Measurements from ENCODE around the gene PPP1R12B.

Gene PPP1R12B, protein sequence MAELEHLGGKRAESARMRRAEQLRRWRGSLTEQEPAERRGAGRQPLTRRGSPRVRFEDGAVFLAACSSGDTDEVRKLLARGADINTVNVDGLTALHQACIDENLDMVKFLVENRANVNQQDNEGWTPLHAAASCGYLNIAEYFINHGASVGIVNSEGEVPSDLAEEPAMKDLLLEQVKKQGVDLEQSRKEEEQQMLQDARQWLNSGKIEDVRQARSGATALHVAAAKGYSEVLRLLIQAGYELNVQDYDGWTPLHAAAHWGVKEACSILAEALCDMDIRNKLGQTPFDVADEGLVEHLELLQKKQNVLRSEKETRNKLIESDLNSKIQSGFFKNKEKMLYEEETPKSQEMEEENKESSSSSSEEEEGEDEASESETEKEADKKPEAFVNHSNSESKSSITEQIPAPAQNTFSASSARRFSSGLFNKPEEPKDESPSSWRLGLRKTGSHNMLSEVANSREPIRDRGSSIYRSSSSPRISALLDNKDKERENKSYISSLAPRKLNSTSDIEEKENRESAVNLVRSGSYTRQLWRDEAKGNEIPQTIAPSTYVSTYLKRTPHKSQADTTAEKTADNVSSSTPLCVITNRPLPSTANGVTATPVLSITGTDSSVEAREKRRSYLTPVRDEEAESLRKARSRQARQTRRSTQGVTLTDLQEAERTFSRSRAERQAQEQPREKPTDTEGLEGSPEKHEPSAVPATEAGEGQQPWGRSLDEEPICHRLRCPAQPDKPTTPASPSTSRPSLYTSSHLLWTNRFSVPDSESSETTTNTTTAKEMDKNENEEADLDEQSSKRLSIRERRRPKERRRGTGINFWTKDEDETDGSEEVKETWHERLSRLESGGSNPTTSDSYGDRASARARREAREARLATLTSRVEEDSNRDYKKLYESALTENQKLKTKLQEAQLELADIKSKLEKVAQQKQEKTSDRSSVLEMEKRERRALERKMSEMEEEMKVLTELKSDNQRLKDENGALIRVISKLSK

GRCh38 chr1:202348509-202349205 is at the start of gene PPP1R12B:
Gene PPP1R12B, plus strand, starts transcription at chr1:202348699. Its CDS starts 153 bp downstream, at chr1:202348852.
- DNase-seq = peak; percentile 99

GRCh38 chr1:202302166-202302565 is 46.3 kb upstream of the PPP1R12B start:
- no peak for DNase-seq

- DNase-seq = no peak
These were observed 44.1 kb upstream of the PPP1R12B start for GRCh38 chr1:202304375-202304774.

GRCh38 chr1:202305168-202305567 is 43.3 kb upstream of the PPP1R12B start:
- no peak for DNase-seq

- DNase-seq = no peak
These were observed 41.8 kb upstream of the PPP1R12B start for GRCh38 chr1:202306535-202307345.

- no peak for DNase-seq
These were observed 38.3 kb upstream of the PPP1R12B start for GRCh38 chr1:202310071-202310725.

GRCh38 chr1:202310746-202311145 is 37.8 kb upstream of the PPP1R12B start:
- no peak for DNase-seq

DNA sequence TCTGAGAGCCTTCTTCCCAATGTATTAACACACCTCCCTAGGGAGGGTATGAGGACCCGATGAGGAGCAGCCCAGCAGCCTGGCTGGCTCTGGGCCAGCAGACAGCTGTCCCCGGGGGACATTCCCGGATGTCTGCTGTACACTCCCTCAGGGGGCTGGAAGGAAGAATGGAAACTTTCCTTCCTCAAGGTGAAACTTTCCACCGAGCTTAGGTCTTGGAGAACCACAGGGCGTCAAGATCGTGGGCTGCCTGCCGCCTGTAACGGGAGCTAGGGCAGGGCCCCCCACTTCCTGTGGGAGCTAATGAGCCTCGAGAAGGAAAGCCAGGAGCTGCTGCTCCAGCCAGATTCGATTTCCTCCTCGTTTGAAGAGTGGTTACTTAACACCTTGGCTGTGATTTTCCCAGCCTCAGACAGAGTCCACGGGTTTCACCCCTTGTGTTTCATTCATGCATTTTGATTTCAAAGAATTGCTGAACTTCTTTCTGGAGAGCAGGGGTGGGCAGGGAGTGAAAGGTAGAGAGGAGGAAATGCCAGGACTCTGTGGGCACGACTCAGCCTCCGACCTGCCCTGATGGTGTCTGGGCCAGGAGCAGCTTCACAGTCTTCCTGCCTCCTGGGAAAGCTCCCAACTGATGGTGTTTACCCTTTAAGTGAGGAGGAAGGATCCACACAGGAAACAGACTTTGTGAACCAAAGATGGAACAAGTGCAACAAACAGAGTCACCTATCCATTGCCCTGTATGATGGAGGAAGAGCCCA is 36.4 kb upstream of the PPP1R12B start:
- DNase-seq = no peak

DNA sequence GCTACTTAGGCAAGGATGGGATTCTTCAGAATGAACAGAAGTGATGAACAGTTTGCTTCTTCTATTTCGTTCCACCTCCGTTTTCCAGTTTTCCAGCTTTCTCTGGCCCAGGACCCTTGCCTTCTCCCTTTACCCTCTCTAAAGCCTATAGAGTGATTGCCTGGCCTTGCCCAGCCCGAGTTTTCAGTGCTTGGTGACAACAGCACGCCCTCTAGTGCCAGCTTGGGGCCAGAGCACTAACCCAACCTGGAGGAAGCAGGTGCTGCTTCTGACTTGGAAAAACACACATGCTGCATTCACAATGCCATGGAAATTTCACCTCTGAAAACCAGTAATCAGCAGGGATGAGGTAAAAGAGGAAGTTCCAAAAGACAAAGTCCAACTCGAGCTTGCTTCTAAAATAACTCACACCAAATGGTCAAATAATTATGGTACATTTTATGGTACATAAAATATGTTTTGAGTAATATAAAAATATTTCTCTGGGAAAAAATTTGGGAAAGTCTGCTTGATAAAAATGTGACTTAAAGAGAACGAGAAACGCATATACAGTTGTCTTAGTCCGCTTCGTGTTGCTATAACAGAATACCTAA is 32.8 kb upstream of the PPP1R12B start:
- DNase-seq = peak; percentile 37

GRCh38 chr1:202316186-202316585 is 32.3 kb upstream of the PPP1R12B start:
- no peak for DNase-seq

DNA sequence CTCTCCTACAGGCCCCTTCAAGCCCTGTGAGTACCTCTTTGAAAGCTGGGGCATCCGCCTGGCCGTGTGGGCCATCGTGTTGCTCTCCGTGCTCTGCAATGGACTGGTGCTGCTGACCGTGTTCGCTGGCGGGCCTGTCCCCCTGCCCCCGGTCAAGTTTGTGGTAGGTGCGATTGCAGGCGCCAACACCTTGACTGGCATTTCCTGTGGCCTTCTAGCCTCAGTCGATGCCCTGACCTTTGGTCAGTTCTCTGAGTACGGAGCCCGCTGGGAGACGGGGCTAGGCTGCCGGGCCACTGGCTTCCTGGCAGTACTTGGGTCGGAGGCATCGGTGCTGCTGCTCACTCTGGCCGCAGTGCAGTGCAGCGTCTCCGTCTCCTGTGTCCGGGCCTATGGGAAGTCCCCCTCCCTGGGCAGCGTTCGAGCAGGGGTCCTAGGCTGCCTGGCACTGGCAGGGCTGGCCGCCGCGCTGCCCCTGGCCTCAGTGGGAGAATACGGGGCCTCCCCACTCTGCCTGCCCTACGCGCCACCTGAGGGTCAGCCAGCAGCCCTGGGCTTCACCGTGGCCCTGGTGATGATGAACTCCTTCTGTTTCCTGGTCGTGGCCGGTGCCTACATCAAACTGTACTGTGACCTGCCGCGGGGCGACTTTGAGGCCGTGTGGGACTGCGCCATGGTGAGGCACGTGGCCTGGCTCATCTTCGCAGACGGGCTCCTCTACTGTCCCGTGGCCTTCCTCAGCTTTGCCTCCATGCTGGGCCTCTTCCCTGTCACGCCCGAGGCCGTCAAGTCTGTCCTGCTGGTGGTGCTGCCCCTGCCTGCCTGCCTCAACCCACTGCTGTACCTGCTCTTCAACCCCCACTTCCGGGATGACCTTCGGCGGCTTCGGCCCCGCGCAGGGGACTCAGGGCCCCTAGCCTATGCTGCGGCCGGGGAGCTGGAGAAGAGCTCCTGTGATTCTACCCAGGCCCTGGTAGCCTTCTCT is 30.3 kb upstream of the PPP1R12B start:
- no peak for DNase-seq

DNA sequence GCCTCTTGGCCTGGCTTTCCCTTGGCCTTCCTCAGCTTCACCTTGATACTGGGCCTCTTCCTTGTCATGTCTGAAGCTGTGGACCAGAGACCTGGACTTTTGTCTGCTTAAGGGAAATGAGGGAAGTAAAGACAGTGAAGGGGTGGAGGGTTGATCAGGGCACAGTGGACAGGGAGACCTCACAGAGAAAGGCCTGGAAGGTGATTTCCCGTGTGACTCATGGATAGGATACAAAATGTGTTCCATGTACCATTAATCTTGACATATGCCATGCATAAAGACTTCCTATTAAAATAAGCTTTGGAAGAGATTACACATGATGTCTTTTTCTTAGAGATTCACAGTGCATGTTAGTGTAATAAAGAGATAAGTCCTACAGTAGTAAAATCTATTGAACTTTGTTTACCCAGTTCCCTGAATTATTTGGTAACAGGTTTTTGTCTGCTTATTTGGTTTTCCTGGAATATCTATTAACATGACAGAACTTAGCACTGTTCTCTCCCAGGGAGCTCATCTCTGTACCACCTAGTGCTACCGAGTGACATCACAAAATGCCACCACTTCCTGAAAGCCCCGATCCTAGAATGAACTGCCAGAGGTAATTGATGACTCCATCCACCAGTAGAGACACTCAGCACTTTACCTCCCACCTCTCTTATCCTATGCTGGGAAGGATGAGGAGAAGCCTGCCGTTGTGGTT is 29.0 kb upstream of the PPP1R12B start:
- DNase-seq = no peak

- no peak for DNase-seq
These were observed 28.5 kb upstream of the PPP1R12B start for GRCh38 chr1:202320081-202320405.

GRCh38 chr1:202323731-202324130 is 24.8 kb upstream of the PPP1R12B start:
- DNase-seq = no peak

GRCh38 chr1:202324646-202325045 is 23.9 kb upstream of the PPP1R12B start:
- DNase-seq = no peak

DNA sequence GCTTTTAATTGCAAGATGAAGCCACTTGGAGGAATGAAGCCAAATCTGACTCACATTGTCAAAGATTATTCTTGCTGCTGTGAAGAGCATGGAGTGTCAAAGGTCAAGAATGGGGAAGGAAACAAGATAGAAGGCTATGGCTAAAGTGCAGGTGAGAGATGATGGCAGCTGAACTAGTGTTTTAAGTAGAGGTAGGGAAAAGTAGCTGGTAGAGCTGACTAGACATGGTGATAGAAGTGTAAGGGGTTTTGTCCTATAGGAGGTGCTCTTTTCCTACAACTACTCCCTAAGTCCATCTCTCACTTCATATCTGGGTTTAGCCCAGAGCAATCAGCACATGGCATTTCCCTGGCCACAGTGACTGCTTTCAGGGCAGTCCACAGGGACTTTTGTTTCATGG is 18.6 kb upstream of the PPP1R12B start:
- no peak for DNase-seq

DNA sequence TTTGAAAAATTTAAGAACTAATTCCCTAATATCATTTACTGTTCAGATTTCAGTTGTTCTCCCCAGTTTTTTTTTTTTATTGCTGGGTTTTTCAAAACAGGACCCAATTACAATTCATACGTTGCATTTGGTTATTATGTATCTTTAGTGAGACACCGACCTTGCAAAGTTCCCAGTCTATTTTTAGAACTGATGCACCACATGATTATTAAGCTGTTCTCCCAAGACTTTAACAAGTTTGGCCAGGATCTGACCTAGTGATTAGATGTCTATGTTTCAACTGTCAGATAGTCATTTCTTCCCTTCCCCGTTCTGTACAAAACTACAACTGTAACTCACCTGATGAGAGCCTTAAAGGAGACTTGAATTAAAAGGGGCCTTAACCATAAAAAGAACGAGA is 14.6 kb upstream of the PPP1R12B start:
- no peak for DNase-seq

DNA sequence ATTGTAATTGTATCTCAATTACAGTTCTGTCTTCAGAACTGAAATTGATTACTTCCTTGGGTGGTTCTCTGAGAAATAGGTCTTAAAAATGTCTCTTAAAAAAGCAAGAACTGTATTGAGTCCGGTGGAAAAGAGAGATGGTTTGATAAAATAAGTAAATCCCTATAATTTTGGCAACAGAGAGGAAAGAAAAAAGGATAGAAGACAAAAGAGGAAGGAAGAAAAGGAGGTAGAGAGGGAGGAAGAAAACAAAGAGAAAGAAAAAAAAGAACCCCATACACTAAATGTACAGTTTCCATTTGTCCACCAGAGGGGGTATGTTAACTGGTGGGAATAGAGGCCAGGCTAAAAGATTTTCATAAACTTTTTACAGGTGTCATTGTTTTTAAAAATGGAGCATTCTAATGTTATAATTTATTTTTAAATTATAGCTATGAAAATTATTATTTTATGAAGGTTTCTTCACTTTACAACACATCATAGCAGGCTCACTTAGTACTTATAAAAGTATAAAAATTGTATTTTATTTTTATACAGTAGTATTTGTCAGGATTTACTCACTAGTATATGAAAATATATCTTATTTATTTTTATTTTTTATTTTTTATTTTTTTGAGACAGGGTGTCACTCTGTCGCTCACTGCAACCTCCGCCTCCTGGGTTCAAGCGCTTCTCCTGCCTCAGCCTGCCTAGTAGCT is 4.7 kb upstream of the PPP1R12B start:
- peak; percentile 42 for DNase-seq

All from HCEC 1CT (cell line).